Activated T-helper 17 cell treated with anti-CD3 and anti-CD28 coated beads, Interleukin-2, amount 50 U/mL, for 72 hours (primary cell): Measurements from ENCODE around the gene MRPS6. TPM values are rescaled to one million over a fixed set of nuclear protein-coding genes. Genes with fewer than 3 reads are reported as not detected.
A peak's percentile ranks its signal among the peaks of the same experiment; 100 is the strongest.

Experiments used
- ATAC-seq: fragments of 150-1000 bp; cut with Tn5 transposase; replicated peaks from 2 replicates; pipeline ENCODE4 v1.10.0; 2021; ENCODE audit warnings: mild to moderate bottlenecking, moderate library complexity
- H3K27ac Mint-ChIP-seq: one replicate; pipeline ENCODE4 v1.8.0; 2022; ENCODE audit warnings: mixed read lengths
- H3K27me3 Mint-ChIP-seq: one replicate; pipeline ENCODE4 v1.8.0; 2022; ENCODE audit warnings: mixed read lengths
- H3K36me3 Mint-ChIP-seq: one replicate; pipeline ENCODE4 v1.8.0; 2022; ENCODE audit warnings: low read depth, mild to moderate bottlenecking, mixed read lengths
- H3K4me1 Mint-ChIP-seq: one replicate; pipeline ENCODE4 v1.8.0; 2022; ENCODE audit warnings: mixed read lengths
- H3K4me3 Mint-ChIP-seq: one replicate; pipeline ENCODE4 v1.8.0; 2022; ENCODE audit warnings: mild to moderate bottlenecking, mixed read lengths
- H3K9me3 Mint-ChIP-seq: one replicate; pipeline ENCODE4 v1.8.0; 2022; ENCODE audit warnings: mixed read lengths
- total RNA-seq, 2 donors: library from RNA; stranded (reverse); gene quantifications; one replicate each; pipeline ENCODE4 v1.2.3, GENCODE V29; 2022

The MRPS6 gene
- total RNA-seq, 2 donors from 2014 or later: 131 to 141 TPM

- no peak overlapping the region for H3K27ac Mint-ChIP-seq
- peaks cover 6% of the 10 kb centered on the region for H3K4me1 Mint-ChIP-seq
- ATAC-seq: peak; percentile 56
- no peaks in the 10 kb centered on the region for H3K27me3 Mint-ChIP-seq
- H3K36me3 Mint-ChIP-seq: no peaks in the 10 kb centered on the region
- H3K4me3 Mint-ChIP-seq: peak overlapping the region; percentile 35
- H3K9me3 Mint-ChIP-seq: no peaks in the 10 kb centered on the region
These were observed 26.5 kb upstream of the MRPS6 start for GRCh38 chr21:34046917-34047316.

- Mint-ChIP-seq H3K4me3 (no peak overlapping the region), H3K4me1 (peaks cover 6% of the 10 kb centered on the region), H3K36me3 (no peaks in the 10 kb centered on the region), H3K27ac (no peak overlapping the region), H3K27me3 (no peaks in the 10 kb centered on the region), H3K9me3 (no peaks in the 10 kb centered on the region)
- no peak for ATAC-seq
These were observed 25.5 kb upstream of the MRPS6 start for GRCh38 chr21:34047835-34048234.

GRCh38 chr21:34052171-34052570 is 21.2 kb upstream of the MRPS6 start:
- no peaks in the 10 kb centered on the region for H3K36me3 Mint-ChIP-seq
- no peaks in the 10 kb centered on the region for H3K9me3 Mint-ChIP-seq
- no peak overlapping the region for H3K4me3 Mint-ChIP-seq
- ATAC-seq: no peak
- H3K27ac Mint-ChIP-seq: no peak overlapping the region
- no peaks in the 10 kb centered on the region for H3K4me1 Mint-ChIP-seq
- H3K27me3 Mint-ChIP-seq: no peaks in the 10 kb centered on the region

GRCh38 chr21:34054259-34054658 is 19.1 kb upstream of the MRPS6 start:
- Mint-ChIP-seq H3K36me3 (no peaks in the 10 kb centered on the region), H3K9me3 (no peaks in the 10 kb centered on the region), H3K4me1 (no peaks in the 10 kb centered on the region), H3K4me3 (no peak overlapping the region), H3K27me3 (no peaks in the 10 kb centered on the region), H3K27ac (no peak overlapping the region)
- ATAC-seq: no peak

- ATAC-seq: no peak
- no peaks in the 10 kb centered on the region for H3K36me3 Mint-ChIP-seq
- no peaks in the 10 kb centered on the region for H3K9me3 Mint-ChIP-seq
- H3K4me3 Mint-ChIP-seq: no peak overlapping the region
- H3K27ac Mint-ChIP-seq: no peak overlapping the region
- no peaks in the 10 kb centered on the region for H3K4me1 Mint-ChIP-seq
- no peaks in the 10 kb centered on the region for H3K27me3 Mint-ChIP-seq
These were observed 17.8 kb upstream of the MRPS6 start for GRCh38 chr21:34055615-34056014.

- no peaks in the 10 kb centered on the region for H3K27me3 Mint-ChIP-seq
- no peaks in the 10 kb centered on the region for H3K4me1 Mint-ChIP-seq
- H3K27ac Mint-ChIP-seq: no peak overlapping the region
- peaks cover 6% of the 10 kb centered on the region for H3K9me3 Mint-ChIP-seq
- no peak overlapping the region for H3K4me3 Mint-ChIP-seq
- no peaks in the 10 kb centered on the region for H3K36me3 Mint-ChIP-seq
- ATAC-seq: peak; percentile 83
These were observed 11.4 kb upstream of the MRPS6 start for GRCh38 chr21:34061983-34062382.

- Mint-ChIP-seq H3K27ac (no peak overlapping the region), H3K4me1 (no peaks in the 10 kb centered on the region), H3K9me3 (peaks cover 6% of the 10 kb centered on the region), H3K36me3 (no peaks in the 10 kb centered on the region), H3K27me3 (no peaks in the 10 kb centered on the region), H3K4me3 (no peak overlapping the region)
- no peak for ATAC-seq
These were observed 8.4 kb upstream of the MRPS6 start for GRCh38 chr21:34065027-34065426.

GRCh38 chr21:34071683-34072082 is 1.7 kb upstream of the MRPS6 start:
- Mint-ChIP-seq H3K27me3 (no peaks in the 10 kb centered on the region), H3K27ac (peak overlapping the region; percentile 71), H3K36me3 (peaks cover 6% of the 10 kb centered on the region), H3K4me3 (peak overlapping the region; percentile 77), H3K9me3 (no peaks in the 10 kb centered on the region), H3K4me1 (peaks cover 18% of the 10 kb centered on the region)
- no peak for ATAC-seq

GRCh38 chr21:34072145-34073031 is 990 bp upstream of the MRPS6 start:
- H3K36me3 Mint-ChIP-seq: peaks cover 6% of the 10 kb centered on the region
- H3K27ac Mint-ChIP-seq: peak overlapping the region; percentile 71
- H3K4me3 Mint-ChIP-seq: peak overlapping the region; percentile 77
- H3K27me3 Mint-ChIP-seq: no peaks in the 10 kb centered on the region
- peaks cover 25% of the 10 kb centered on the region for H3K4me1 Mint-ChIP-seq
- H3K9me3 Mint-ChIP-seq: no peaks in the 10 kb centered on the region
- peak; percentile 12 for ATAC-seq

GRCh38 chr21:34073749-34074282 is 438 bp downstream of the MRPS6 start:
- Mint-ChIP-seq H3K9me3 (no peaks in the 10 kb centered on the region), H3K36me3 (peaks cover 6% of the 10 kb centered on the region), H3K27ac (peak overlapping the region; percentile 96), H3K4me1 (peaks cover 38% of the 10 kb centered on the region), H3K27me3 (no peaks in the 10 kb centered on the region), H3K4me3 (peak overlapping the region; percentile 98)
- ATAC-seq: peak; percentile 36

- Mint-ChIP-seq H3K9me3 (no peaks in the 10 kb centered on the region), H3K36me3 (peaks cover 6% of the 10 kb centered on the region)
These were observed 1.1 kb downstream of the MRPS6 start for GRCh38 chr21:34074283-34075090.

GRCh38 chr21:34075091-34075425 is 1.7 kb downstream of the MRPS6 start:
- no peaks in the 10 kb centered on the region for H3K9me3 Mint-ChIP-seq
- H3K27ac Mint-ChIP-seq: peak overlapping the region; percentile 96
- peak overlapping the region; percentile 98 for H3K4me3 Mint-ChIP-seq
- no peak for ATAC-seq
- H3K27me3 Mint-ChIP-seq: no peaks in the 10 kb centered on the region
- peaks cover 6% of the 10 kb centered on the region for H3K36me3 Mint-ChIP-seq
- H3K4me1 Mint-ChIP-seq: peaks cover 50% of the 10 kb centered on the region

More at GRCh38 chr21:34074283-34075090, 1.1 kb downstream of the MRPS6 start:
- Mint-ChIP-seq H3K4me3 (peak overlapping the region; percentile 98), H3K4me1 (peaks cover 45% of the 10 kb centered on the region), H3K27me3 (no peaks in the 10 kb centered on the region), H3K27ac (peak overlapping the region; percentile 96)
- ATAC-seq: no peak

GRCh38 chr21:34075760-34076660 is 2.6 kb downstream of the MRPS6 start:
- Mint-ChIP-seq H3K9me3 (no peaks in the 10 kb centered on the region), H3K4me3 (peak overlapping the region; percentile 98), H3K36me3 (peaks cover 6% of the 10 kb centered on the region), H3K27me3 (no peaks in the 10 kb centered on the region), H3K27ac (peak overlapping the region; percentile 96), H3K4me1 (peaks cover 60% of the 10 kb centered on the region)
- peak; percentile 37 for ATAC-seq

- peaks cover 6% of the 10 kb centered on the region for H3K36me3 Mint-ChIP-seq
- peak overlapping the region; percentile 98 for H3K4me3 Mint-ChIP-seq
- peaks cover 68% of the 10 kb centered on the region for H3K4me1 Mint-ChIP-seq
- no peaks in the 10 kb centered on the region for H3K9me3 Mint-ChIP-seq
- peak overlapping the region; percentile 96 for H3K27ac Mint-ChIP-seq
- no peaks in the 10 kb centered on the region for H3K27me3 Mint-ChIP-seq
- ATAC-seq: no peak
These were observed 3.5 kb downstream of the MRPS6 start for GRCh38 chr21:34076835-34077234.
